HG03039 (cell line): ENCODE data around the gene COL12A1.

Experiments
- ATAC-seq: cut with Tn5 transposase; IDR thresholded peaks from one replicate; pipeline ENCODE4 v1.9.1; 2021; ENCODE audit warnings: mild to moderate bottlenecking, moderate library complexity; ENCODE audit not compliant: unreplicated experiment

The COL12A1 gene

DNA sequence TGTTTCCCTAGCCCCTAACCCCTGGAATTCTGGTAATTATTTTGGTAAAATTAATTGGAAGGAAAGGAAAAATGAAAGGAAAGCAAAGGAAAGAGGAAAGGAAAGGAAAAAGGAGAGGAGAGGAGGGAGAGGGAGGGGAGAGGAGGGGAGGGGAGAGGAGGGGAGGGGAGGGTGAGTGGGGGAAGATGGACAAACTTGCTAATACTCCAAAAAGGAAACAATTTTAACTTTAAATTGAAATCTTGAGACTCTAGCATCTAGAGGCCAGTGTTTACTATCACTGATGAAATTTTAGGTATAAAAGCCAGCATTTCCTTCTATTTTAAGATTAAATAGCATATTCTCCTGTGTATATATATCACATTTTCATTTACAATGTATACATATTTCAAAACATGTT, 156.5 kb downstream of the COL12A1 start:
- ATAC-seq: no peak

DNA sequence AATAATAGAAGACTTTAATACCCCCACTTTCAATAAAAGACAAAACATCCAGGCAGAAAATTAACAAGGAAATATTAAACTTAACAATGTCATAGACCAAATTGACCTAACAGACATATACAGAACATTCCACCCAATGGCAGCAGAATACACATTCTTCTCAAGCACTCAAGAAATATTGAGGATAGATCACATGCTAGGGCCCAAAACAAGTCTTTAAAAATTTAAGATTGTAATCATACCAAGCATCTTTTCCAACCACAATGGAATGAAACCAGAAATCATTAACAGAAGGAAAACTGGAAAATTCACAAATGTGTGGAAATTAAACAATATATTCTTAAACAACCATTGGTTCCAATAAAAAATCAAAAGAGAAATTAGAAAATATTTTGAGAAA, 161.0 kb downstream of the COL12A1 start:
- ATAC-seq: no peak

DNA sequence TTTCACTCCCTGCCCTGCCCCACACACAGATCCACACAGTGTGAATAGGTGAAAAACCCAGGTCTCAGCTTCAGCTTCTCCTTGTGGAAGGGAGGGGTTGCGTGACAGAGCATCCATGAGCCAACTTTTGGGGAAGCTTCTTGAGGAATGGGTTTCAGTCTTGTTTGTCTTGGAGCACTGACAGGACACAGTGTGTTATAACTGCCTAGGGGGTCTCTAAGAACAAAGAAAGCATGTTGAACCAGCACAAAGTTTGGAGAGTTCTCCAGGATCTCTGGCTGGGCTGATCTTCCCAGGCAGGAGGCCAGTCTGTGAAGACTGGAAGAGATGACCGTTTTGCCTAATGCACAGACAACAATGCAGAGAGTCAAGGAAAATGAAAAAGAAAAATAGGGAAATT, 164.5 kb downstream of the COL12A1 start:
- ATAC-seq: no peak
